HG03442 (cell line): ENCODE measurements around the gene NUDT6.

Experiments used
- ATAC-seq: cut with Tn5 transposase; IDR thresholded peaks from one replicate; pipeline ENCODE4 v1.9.1; 2021; ENCODE audit warnings: mild to moderate bottlenecking, moderate library complexity; ENCODE audit not compliant: unreplicated experiment

Gene NUDT6

DNA sequence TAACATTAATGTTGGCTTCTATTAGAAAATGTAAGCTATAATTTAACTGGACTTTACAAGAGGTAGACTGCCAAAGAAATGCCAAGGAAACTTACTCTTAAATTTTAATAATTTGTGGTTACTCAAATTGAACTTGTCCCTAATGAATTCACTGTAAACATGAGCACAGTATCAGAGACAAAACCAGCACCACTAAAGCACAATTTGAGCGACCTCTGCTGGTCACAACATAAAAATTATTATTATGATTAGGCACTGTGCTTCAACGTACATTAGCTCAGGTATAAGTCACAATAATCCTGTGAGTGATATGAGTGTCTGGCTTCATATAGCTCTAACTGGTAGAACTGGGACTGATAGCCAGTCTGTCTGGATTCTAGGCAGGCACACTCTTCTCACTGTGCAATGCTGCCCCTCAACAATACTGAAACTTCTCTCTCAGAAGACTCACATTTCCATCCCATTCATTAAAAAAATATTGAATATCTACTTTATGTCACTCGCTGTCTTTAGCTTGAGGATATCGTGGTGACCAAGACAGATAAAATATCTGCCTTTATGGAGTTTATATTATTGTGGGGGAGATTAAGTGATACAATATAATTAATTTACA lies 8.0 kb downstream of the NUDT6 start:
- peak; percentile 95 for ATAC-seq

DNA sequence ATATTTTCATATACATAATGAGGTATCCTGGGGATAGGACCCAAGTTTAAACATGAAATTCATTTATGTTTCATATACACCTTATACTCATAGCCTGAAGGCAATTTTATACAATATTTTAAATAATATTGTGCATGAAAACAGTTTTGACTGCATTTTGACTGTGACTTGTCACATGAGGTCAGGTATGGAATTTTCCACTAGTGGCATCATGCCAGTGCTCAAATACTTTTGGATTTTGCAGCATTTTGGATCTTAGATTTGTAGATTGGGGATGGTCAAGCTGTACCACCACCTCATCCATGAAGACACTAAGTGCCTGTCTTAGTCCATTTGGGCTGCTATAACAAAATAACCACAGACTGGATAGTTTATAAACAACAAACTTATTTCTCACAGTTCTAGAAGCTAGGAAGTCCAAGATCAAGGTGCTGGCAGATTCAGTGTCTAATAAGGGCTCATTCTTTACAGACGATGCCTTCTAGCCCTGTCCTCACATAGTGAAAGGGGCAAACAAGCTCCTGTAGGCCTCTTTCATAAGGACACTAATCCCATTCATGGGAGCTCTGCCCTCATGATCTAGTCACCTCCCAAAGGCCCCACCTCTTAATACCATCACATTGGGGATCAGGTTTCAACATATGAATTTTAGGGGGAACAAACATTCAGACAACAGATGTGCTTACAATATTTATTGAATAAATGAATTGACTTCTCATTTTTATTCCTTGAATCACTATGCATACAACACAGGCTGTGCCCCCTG lies 9.4 kb downstream of the NUDT6 start:
- no peak for ATAC-seq

DNA sequence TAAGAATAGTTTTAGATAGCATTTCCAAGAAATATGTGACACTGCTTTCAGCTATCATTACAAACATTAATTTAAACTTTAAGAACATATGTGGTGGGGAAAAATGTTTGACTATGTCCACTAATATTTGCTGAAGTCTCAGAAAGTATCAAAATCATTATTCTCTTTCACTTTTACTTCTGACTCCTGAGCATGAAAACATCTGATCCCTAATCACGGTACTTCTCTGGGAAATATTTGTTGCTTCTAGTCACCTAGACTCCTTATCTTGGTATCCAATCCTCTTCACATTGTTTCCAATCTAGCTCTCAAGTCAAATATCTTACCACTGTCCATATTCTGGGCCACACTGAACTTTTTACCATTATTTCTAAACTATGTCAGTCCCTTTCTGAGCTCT lies 10.8 kb downstream of the NUDT6 start:
- ATAC-seq, result no peak

DNA sequence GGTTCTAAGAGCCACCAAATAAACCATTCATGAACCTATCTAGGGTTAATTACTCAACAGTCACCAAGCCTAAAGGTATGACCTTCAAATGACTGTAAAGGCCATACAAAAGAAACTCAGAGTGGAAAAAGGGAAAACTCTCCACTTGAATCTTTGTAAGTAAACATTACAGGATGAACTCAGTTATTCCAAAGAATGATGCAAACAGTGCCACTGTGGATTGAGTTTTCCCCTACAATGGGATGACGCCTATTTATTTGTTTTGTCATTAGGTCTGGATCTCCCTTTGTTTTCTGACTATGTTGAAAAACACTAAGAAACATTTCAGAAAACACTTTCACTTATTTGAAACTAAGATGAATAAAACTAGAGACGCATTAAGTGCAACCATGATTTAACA lies 12.7 kb downstream of the NUDT6 start:
- ATAC-seq, result no peak

DNA sequence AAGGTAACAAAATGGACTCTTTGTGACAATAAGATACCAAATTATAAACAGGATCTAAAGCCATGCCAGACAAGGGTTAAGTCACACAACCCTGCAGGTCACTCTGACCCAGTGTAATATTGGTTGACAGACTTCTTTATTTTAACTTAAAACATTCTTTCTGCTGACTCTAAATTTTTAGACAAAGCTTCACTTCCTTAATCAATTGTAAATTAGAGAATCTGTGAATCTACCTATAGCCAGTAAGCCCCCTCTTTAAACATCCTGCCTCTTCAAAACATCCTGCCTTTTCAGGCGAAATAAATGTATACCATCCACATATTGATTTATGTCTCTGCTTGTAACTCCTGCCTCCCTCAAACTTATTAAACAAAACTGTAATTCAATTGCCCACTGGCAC lies 14.2 kb downstream of the NUDT6 start:
- ATAC-seq, result no peak

DNA sequence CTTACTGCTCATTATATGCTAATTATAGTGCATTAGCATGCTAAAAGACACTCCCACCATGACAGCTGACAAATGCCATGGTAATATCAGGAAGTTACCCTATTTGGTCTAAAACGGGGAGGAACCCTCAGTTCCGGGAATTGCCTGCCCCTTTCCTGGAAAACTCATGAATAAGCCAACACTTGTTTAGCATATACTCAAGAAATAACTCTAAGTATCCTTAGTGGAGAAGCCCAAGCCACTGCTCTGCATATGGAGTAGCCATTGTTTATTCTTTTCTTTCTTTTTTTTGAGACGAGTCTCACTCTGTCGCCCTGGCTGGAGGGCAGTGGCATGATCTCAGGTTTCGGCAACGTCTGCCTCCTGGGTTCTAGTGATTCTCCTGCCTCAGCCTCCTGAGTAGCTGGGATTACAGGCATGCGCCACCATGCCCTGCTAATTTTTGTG lies 15.5 kb downstream of the NUDT6 start:
- no peak for ATAC-seq

DNA sequence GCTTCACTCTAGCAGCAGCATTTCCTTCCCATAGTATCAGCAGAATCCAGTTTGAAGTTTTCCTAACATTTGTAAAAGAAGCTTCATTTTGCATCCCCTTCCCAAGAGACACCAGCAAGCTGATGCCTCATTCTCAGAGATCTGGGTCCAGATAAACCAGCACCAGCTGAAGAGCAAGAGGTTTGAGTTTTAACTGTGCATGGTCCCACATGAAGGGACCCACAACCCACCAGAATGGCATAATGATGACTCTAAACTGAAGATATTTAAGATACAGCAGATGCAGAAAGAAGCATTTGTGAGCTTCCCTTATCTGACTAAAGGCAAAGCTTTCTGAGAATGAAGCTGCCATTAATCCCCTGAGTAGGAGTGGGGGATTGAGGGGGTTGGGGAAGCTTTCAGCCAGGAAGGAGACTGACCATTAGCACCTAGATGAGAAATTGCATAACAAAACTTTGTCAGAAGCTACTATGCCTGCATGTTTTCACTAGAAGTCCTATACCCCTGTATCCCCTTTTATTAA lies 18.6 kb downstream of the NUDT6 start:
- ATAC-seq, result no peak

DNA sequence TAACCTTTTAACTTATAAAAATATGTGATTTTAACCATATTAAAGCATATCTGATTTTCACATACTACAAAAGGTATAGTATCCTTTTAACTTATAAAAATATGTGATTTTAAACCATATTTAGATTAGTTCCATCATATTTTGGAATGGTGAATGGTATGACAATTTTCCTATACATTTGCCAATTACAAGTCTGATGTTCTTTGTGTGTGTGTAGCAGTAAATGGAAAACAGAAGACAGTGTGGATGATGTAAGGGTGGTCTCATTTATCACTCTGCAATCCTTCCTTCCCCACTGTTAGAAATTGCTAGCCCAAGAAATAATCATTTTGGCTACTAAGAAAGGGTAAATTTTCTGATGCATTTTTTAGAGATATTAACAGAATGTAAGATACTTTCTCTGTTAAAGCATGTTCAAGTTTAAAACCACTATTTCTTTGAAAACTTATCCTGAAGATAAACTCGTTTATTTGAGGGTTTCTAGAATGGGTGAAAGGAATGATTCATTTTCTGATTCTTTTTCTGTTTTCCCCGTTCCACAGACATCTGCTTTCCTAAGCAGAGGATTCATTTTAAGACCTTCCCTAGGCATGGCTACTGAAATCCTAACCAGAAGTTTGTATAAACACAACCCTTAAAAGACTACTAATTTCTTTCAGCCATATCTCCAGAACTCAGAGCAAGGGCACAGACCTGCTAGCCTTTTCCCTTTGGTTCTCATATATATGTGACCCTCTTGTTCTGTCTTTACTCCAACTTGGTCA lies 21.0 kb downstream of the NUDT6 start:
- ATAC-seq, result no peak

DNA sequence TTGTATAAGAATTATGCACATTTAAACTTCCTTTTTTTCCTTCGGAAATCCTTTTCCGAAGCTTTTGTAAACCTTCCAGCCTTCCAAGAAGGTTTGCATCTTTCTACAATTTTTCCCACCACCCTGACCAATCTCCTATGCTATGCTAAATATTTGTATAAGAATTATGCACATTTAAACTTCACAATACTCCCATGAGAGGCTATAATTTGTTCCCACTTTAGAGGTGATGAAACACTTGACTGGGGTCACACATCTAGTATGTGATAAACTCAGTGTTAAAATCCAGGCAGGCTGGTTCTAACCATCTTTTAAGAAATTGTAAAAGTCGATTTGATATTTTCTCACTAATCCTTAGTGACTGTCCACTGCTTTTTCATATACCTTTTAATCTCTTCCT lies 22.1 kb downstream of the NUDT6 start:
- no peak for ATAC-seq

DNA sequence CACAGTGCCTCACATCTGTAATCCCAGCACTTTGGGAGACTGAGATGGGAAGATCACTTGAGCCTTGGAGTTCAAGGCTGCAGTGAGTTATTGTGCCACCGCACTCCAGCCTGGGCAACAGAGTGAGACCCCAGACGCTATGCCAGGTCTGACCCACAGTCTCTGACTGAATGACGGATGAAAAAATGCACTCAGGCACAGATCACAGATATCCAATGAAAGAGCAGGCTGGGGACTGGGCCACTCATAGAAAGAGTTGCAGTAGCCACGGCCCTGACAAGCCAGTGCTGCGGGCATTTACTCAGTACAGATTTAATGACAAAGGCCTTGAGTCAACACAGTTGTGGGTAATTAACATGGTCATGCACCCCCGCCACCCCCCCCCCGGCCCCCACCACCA lies 22.7 kb downstream of the NUDT6 start:
- ATAC-seq, result no peak

DNA sequence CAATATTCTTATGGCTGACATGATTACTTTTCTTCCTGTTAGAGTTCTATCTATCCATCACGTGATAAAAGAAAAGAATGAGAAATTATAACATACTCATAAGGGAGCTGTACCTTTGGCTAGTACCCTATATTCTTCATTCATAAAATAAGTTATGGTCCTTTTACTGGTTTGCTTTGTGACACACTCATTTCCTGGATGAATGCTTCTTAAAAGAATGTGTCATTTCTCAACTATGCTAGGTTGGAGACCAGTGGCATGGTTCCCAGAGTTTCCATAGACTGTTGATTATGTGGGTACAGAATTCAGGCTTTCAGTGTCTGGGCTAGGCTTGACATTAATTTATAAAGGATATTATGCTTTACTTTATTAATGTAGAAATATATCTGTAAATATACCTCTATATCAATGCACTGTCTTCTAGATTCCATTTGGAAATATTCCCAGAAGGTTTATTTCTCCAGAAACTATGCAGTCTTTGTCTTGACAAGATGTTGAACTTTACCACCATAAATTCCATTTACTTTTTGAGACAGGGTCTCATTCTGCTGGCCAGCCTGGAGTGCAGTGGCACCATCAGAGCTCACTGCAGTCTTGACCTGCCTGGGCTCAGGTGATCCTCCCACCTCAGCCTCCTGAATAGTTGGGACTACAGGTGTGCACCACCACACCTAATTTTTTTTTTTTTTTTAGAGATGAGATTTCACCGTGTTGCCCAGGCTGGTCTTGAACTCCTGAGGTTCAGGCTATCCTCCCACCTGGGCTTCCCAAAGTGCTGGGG lies 23.8 kb downstream of the NUDT6 start:
- ATAC-seq, result no peak

DNA sequence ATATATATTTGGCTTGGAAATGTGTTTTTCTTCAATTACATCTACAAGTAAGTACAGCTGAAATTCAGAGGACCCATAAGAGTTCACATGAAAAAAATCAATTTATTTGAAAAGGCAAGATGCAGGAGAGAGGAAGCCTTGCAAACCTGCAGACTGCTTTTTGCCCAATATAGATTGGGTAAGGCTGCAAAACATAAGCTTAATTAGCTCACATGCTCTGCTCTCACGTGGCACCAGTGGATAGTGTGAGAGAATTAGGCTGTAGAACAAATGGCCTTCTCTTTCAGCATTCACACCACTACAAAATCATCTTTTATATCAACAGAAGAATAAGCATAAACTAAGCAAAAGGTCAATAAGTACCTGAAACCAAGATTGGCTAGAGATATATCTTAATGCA lies 26.1 kb downstream of the NUDT6 start:
- no peak for ATAC-seq

DNA sequence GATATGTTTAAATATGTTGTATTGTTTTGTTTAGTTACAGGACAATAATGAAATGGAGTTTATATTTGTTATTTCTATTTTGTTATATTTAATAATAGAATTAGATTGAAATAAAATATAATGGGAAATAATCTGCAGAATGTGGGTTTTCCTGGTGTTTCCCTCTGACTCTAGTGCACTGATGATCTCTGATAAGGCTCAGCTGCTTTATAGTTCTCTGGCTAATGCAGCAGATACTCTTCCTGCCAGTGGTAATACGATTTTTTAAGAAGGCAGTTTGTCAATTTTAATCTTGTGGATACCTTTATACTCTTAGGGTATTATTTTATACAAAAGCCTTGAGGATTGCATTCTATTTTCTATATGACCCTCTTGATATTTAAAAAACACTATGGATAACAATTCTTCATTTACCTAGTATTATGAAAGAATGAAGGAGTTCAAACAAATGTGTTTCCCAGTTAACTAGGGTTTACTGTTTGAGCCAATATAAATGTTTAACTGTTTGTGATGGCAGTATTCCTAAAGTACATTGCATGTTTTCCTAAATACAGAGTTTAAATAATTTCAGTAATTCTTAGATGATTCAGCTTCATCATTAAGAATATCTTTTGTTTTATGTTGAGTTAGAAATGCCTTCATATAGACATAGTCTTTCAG lies 26.9 kb downstream of the NUDT6 start:
- ATAC-seq, result no peak

DNA sequence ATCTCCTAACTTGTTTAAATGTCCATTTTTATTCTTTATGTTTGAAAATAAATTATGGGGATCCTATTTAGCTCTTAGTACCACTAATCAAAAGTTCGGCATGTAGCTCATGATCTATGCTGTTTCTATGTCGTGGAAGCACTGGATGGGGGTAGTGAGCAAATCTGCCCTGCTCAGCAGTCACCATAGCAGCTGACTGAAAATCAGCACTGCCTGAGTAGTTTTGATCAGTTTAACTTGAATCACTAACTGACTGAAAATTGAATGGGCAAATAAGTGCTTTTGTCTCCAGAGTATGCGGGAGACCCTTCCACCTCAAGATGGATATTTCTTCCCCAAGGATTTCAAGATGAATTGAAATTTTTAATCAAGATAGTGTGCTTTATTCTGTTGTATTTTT lies 27.6 kb downstream of the NUDT6 start:
- no peak for ATAC-seq

DNA sequence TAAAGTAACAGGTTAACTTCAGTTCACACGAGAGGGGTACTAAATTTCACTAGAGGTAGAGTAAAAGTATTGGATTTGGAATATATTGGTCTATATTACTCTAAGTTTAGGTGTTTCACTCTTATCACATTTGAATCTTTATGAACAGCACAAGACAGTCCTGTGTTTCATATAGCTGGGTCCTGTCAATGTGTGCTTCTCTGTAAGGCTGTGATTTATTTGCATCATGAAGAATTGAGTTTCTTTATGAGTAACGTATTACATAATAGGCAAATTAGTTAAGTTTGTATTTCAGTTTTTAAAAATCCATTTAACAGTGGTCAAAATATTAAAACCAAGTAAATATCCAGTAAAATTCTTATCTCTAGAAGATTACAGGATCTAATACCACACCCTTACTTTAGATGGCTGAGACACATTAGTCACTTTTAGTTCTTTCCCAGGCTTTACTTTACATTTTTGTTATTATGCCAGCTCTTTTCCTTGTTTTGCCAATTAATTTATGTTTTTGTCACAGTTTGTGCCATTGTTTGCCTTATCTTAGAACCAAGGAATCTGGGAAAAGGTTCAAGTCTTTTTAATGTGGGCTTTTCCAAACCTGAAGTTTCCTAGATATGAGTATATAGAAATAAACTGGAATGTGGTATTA lies 32.1 kb downstream of the NUDT6 start:
- peak; percentile 60 for ATAC-seq

DNA sequence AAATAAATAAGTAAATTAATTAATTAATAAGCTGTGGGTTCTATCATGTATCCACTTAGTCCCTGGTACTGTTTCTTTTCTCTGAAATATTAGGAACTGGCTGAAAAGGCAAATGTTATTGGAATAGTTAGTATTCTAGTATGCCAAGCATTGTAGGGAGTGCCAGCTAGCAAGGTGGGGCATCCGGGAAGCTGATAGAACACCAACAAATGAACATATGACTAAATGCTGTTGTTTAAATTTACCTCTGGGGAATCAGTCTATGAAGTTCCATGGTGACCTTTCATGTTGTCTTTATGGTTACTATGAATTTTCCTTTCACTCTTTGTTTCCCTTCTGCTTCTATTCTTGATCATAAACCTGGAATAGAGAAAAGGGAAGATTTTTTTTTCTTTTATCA lies 32.7 kb downstream of the NUDT6 start:
- peak; percentile 19 for ATAC-seq

DNA sequence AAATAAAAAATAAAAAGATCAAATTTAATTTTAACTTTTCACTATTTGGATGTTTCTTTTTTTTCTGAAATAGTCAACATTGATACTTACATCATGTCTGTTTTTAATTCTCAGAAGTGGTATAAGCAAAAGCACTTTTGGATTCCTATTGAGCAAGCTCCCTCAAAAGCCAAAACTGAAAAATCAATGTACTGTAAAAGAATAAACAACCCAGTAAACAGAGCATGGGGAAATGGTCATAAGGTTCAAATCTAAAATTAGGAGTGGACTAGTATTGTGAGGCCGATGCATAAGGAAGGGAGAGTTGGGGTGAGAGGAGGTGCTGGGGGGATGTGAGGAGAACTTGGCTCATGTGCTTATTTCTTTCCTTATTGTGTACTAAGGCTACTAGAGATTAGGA lies 37.9 kb downstream of the NUDT6 start:
- no peak for ATAC-seq

DNA sequence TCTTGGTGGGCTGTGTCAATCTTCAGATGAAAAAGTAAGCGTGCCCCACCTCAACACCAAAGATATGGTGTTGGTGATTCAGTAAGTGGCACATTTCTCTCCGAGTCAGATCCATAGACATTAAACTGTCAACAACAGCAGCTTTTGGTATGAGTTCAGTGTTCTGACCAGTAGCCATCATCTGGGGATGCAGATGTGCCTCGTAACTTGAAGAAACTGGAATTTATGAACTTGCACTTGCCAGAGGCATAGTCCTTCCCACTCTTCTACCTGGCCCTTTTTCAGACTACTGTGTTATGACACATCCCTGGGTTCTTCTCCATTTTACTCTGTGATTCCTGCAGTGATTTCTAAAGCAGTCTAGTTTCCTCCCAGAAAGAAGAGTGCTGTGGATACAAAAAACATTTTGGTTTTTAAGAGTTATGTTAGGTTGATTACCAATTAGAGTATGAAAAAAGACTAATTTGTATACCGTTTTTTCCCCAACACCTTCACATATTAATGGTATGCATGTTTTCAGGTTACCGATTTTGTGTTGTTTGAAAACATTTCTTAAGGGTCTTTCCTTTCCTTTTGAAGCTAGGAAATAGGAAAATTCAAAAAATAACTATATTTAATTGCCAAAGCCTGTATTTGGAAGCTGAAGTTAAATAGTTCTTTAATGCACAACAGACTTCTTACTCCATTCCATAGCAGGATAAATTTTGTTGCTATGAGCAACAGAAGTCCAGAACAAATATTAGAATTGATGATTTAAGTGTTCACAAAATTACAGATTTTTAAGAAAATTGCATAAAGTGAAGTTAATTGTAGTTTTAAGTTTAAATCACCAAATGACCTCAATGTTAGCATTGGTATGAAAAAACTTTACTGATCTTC lies 39.3 kb downstream of the NUDT6 start:
- ATAC-seq, result no peak

DNA sequence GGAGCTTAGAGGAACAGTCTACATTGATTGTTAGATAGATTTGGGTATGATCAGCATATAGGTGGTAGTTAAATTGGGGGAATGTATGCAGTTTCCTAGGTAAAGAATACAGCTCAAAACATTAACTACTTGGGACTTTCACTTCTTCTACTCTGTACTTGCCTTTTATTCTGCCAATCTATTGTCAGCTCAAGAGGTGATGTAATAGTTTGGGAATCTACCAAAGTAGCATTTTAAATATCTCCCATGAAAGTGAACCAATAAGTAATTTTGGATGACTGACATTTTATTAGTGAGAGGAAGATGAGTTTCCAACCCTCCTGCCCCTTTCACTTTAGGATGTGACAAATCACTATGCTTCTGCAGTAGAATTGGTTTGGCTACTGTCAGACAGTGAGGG lies 43.4 kb downstream of the NUDT6 start:
- ATAC-seq, result no peak
